ENCODE results near the gene SLC38A8.

SLC38A8 gene

DNA sequence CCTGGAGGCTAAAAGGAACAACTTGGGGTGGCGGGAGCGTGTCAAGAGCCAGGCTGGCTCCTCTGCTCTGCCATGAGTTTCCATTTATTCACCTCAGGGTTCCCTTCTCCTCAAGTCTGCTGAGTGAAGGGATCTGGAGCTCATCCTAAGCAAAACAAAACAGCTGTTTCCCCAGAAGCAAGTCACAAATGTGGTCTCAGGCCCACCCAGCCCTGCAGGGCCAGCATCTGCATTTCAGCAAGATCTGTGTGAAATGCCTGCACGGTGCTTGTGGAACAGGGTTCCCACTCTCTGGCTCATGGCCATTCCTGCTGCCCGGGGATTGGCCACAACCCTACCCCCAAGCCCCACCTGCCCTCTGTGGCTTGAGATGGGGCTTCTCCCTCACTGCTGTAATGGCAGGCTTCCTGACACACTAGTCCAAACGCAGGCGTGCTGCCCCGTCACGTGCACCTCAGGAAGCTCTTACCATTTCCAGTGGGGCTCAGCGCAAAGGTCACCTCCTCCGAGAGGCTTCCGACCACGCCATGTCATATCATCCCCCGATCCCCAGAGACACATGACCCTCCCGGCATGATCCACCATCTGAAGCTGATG lies 2.3 kb downstream of the SLC38A8 start:
- Histone ChIP-seq H3K36me3 (ENCODE audit: control insufficient read depth in 1 of 2, insufficient read depth in 2 of 2, low read length in 2 of 2) (no peaks in the 10 kb centered on the region), H3K4me3 (ENCODE audit: low read depth in 1 of 2, low read length in 2 of 2) (no peak overlapping the region), H3K4me1 (ENCODE audit: control insufficient read depth in 1 of 2, insufficient read depth in 2 of 2, low read length in 2 of 2) (no peaks in the 10 kb centered on the region), H3K9me3 (ENCODE audit: control insufficient read depth in 1 of 2, low read length in 2 of 2) (peaks cover 0 to 5% of the 10 kb centered on the region in 2 donors), H3K27ac (ENCODE audit: low read length) (no peak overlapping the region), H3K27me3 (ENCODE audit: low read depth, low read length) (peaks cover 9% of the 10 kb centered on the region)

DNA sequence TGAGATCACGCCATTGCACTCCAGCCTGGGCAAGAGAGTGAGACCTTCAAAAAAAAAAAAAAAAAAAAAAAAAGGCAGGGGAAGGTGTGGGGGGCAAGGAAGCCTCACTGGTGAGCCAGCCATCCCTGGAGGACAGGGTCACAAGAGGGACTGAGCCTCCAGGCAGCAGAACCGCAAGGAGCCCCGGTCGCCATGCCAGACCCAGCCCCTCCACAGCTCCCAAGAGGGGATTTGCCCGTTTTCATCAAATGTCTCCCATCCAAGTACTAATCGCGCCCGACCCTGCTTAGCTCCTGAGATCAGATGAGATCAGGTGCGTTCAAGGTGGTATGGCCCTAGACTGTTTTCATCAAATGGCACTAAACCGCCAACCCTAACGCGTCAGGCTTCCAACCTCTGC lies 2.9 kb downstream of the SLC38A8 start:
- Histone ChIP-seq H3K36me3 (ENCODE audit: control insufficient read depth in 1 of 2, insufficient read depth in 2 of 2, low read length in 2 of 2) (no peaks in the 10 kb centered on the region), H3K27me3 (ENCODE audit: low read depth, low read length) (peaks cover 9% of the 10 kb centered on the region), H3K4me3 (ENCODE audit: low read depth in 1 of 2, low read length in 2 of 2) (no peak overlapping the region), H3K9me3 (ENCODE audit: control insufficient read depth in 1 of 2, low read length in 2 of 2) (peaks cover 0 to 8% of the 10 kb centered on the region in 2 donors), H3K27ac (ENCODE audit: low read length) (no peak overlapping the region), H3K4me1 (ENCODE audit: control insufficient read depth in 1 of 2, insufficient read depth in 2 of 2, low read length in 2 of 2) (no peaks in the 10 kb centered on the region)

DNA sequence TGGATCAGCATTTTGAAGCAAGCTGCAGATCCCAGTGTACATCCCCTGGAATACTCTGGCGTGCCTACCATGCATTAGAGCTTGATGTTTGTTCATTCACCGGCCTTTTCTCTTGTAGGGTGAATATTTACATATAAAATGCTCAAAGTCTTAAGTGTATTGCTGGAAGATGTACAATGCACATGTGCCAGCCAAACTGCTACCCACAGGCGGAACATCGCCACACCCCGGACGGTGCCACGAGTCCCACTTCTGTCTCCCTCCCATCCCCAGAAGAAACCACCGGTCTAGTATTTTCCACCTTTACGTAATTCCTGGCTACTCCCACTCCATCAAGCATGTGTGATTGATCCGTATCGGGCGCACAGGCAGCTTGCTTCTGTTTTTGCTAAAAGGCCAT lies 4.1 kb downstream of the SLC38A8 start:
- Histone ChIP-seq H3K27ac (ENCODE audit: low read length) (no peak overlapping the region), H3K4me1 (ENCODE audit: control insufficient read depth in 1 of 2, insufficient read depth in 2 of 2, low read length in 2 of 2) (no peaks in the 10 kb centered on the region), H3K4me3 (ENCODE audit: low read depth in 1 of 2, low read length in 2 of 2) (no peak overlapping the region), H3K27me3 (ENCODE audit: low read depth, low read length) (peaks cover 5% of the 10 kb centered on the region), H3K36me3 (ENCODE audit: control insufficient read depth in 1 of 2, insufficient read depth in 2 of 2, low read length in 2 of 2) (no peaks in the 10 kb centered on the region), H3K9me3 (ENCODE audit: control insufficient read depth in 1 of 2, low read length in 2 of 2) (peaks cover 0 to 8% of the 10 kb centered on the region in 2 donors)

DNA sequence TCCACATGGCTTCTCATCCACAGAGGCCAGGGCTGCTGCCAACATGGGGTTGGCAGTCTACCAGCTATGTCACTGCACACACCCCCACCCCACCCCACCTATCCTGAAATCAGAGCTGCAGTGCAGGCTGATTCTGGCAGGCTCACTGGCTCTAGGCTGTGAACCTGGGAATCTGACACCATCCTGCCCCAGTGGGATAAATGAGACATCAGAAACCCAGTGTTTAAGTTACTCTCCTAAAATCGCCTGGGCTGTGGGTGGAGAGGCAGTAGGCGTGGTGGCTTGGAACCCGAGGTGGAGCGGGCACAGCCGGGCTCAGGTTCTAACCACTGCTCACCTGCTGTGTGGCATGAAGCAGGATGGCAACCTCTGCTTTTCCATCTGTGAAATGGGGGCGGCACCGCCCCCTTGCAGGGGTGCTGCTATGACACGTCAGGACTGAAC lies 5.6 kb downstream of the SLC38A8 start:
- no peak overlapping the region for H3K4me3 ChIP-seq (ENCODE audit: low read depth in 1 of 2, low read length in 2 of 2)
- no peaks in the 10 kb centered on the region for H3K36me3 ChIP-seq (ENCODE audit: control insufficient read depth in 1 of 2, insufficient read depth in 2 of 2, low read length in 2 of 2)
- H3K9me3 ChIP-seq (ENCODE audit: control insufficient read depth in 1 of 2, low read length in 2 of 2), result peaks cover 0 to 8% of the 10 kb centered on the region in 2 donors
- no peak overlapping the region for H3K27ac ChIP-seq (ENCODE audit: low read length)
- no peaks in the 10 kb centered on the region for H3K4me1 ChIP-seq (ENCODE audit: control insufficient read depth in 1 of 2, insufficient read depth in 2 of 2, low read length in 2 of 2)
- H3K27me3 ChIP-seq (ENCODE audit: low read depth, low read length), result peaks cover 5% of the 10 kb centered on the region

DNA sequence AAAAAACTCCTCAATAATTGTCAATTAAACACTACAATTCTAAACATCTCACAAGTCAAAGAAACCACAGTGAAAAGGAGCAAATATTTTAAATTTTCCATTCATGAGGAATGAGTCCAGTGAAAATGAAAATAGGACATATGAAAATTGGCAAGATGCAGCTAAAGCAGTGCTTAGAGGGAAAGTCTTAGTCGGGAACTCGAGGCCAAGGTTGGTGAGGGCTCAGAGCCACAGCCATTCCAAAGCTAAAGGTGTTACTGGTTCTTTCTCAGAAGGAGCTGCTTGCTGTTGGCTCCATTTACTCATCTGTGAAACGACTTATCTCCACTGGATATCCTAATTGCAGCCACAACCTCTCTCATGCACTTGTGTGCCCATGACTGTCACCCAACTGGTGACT lies 6.5 kb downstream of the SLC38A8 start:
- Histone ChIP-seq H3K4me3 (ENCODE audit: low read depth in 1 of 2, low read length in 2 of 2) (no peak overlapping the region), H3K36me3 (ENCODE audit: control insufficient read depth in 1 of 2, insufficient read depth in 2 of 2, low read length in 2 of 2) (no peaks in the 10 kb centered on the region), H3K4me1 (ENCODE audit: control insufficient read depth in 1 of 2, insufficient read depth in 2 of 2, low read length in 2 of 2) (no peaks in the 10 kb centered on the region), H3K27me3 (ENCODE audit: low read depth, low read length) (peaks cover 5% of the 10 kb centered on the region), H3K9me3 (ENCODE audit: control insufficient read depth in 1 of 2, low read length in 2 of 2) (peaks cover 0 to 8% of the 10 kb centered on the region in 2 donors), H3K27ac (ENCODE audit: low read length) (no peak overlapping the region)

DNA sequence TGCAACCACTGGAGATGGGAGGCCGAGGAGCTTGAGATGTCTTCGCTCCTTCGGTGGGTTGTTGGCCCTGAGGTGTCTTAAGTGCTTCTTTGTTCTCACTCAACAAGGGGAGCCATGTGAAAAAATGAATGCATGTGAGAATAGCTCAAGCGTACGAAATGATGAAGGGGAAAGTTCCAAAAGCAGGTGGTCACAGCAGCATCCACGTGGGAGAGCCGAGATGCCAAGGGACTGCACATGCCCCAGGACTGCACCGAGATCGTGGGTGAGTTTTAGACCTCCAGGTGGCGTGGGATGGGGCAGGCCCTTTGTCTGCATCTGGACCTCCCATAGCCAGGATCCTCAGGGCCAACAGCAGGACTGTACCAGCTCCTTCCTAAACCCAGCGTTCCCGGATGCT lies 8.1 kb downstream of the SLC38A8 start:
- no peak overlapping the region for H3K27ac ChIP-seq (ENCODE audit: low read length)
- H3K9me3 ChIP-seq (ENCODE audit: control insufficient read depth in 1 of 2, low read length in 2 of 2), result peaks cover 0 to 8% of the 10 kb centered on the region in 2 donors
- no peak overlapping the region for H3K4me3 ChIP-seq (ENCODE audit: low read depth in 1 of 2, low read length in 2 of 2)
- no peaks in the 10 kb centered on the region for H3K36me3 ChIP-seq (ENCODE audit: control insufficient read depth in 1 of 2, insufficient read depth in 2 of 2, low read length in 2 of 2)
- no peaks in the 10 kb centered on the region for H3K4me1 ChIP-seq (ENCODE audit: control insufficient read depth in 1 of 2, insufficient read depth in 2 of 2, low read length in 2 of 2)
- H3K27me3 ChIP-seq (ENCODE audit: low read depth, low read length), result no peaks in the 10 kb centered on the region

DNA sequence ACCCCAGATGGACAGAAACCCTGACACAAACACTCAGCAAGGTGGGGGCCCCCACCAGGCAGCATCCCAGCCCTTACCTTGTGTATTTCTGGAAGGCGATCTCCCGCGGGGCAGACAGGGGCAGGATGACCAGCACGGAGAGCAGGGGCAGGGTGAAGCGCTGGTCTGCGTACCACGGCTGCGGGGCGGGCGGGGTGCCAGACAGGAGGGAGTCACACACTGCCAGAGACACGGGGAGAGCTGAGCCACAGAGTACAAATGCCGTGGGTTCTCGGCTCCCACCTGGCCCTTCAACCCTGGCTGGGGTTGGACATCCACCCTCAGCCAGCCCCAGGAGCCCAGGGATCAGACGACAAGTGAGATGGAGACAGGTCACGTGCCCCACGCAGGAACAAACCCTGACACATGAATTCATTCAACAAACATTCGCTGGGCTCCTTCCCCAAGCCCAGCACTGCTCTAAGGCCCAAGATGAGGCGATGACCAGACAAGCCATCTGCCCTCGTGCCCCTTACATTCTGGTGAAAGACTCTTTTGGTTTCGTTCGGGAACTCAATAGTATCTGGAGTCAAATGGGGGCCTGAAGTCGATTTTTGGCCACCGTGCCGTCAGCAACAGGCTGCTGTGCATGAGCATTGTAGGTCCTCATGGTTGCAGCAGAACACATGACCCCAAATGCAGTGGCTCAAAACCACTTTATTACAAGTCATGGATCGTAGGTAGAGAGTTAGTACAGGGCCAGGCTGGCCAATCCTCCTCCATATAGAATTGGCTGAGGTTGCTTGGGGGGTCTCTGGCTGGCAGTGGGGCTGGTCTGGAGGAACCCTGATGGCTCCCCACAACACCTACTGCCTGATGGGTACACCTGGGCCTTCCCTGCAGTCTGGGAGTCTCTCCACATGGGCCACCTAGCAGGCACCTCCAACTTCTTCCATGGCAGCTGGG lies 9.1 kb downstream of the SLC38A8 start:
- Histone ChIP-seq H3K27me3 (ENCODE audit: low read depth, low read length) (no peaks in the 10 kb centered on the region), H3K4me1 (ENCODE audit: control insufficient read depth in 1 of 2, insufficient read depth in 2 of 2, low read length in 2 of 2) (no peaks in the 10 kb centered on the region), H3K36me3 (ENCODE audit: control insufficient read depth in 1 of 2, insufficient read depth in 2 of 2, low read length in 2 of 2) (no peaks in the 10 kb centered on the region), H3K27ac (ENCODE audit: low read length) (no peak overlapping the region), H3K9me3 (ENCODE audit: control insufficient read depth in 1 of 2, low read length in 2 of 2) (peaks cover 0 to 8% of the 10 kb centered on the region in 2 donors), H3K4me3 (ENCODE audit: low read depth in 1 of 2, low read length in 2 of 2) (no peak overlapping the region)

DNA sequence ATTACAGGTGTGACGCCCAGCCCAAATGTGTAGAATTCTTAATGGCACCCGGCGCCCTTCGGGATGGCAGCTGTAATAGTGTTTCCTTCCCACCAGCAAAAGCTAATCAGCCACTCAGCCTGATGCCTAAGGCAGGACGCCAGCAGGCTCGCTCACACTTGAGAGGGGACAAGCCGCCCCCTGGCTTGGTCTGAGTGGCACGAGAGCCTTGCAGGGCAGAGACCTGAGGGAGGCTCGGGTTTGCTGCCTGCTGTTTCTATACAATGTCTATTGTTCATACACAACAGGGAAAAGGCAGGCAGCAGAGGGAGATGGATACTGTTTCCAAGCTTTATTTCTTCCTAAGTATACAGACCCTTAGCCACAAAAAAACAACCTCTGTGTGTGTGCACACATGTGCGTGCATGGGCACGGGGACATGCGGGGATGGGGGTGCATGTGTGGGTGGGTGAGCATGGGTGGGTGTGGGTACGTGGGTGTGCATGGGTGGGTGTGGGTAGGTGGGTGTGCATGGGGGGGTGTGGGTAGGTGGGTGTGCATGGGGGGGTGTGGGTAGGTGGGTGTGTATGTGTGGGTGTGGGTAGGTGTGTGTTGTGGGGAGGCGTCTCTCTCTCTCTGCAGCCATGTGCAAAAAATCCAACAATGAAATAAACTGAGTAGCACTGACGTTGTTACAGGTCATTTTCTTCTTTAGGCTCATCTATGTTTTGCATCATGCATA lies 10.0 kb downstream of the SLC38A8 start:
- Histone ChIP-seq H3K36me3 (ENCODE audit: control insufficient read depth in 1 of 2, insufficient read depth in 2 of 2, low read length in 2 of 2) (no peaks in the 10 kb centered on the region), H3K4me1 (ENCODE audit: control insufficient read depth in 1 of 2, insufficient read depth in 2 of 2, low read length in 2 of 2) (no peaks in the 10 kb centered on the region), H3K27ac (ENCODE audit: low read length) (no peak overlapping the region), H3K9me3 (ENCODE audit: control insufficient read depth in 1 of 2, low read length in 2 of 2) (peaks cover 0 to 8% of the 10 kb centered on the region in 2 donors), H3K4me3 (ENCODE audit: low read depth in 1 of 2, low read length in 2 of 2) (no peak overlapping the region), H3K27me3 (ENCODE audit: low read depth, low read length) (no peaks in the 10 kb centered on the region)

DNA sequence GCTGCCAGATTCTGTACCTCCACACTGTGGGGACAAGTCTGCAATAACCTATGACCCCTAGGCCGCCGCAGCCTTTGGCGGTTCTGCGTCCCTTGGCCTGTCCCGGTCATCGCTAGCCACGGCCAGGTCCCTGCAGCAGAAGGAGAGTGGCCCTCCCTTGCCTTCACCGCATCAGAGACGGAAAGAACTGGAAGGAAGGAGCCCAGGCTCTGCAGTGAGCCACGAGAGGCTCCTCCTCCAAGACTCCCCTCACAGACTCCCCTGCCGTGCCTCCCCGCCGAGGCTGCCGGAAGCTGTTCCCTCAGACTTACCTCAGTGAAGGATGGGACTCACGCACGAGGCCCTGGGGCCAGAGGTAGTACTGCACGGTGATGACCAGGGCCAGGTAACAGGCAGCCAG lies 11.0 kb downstream of the SLC38A8 start:
- Histone ChIP-seq H3K9me3 (ENCODE audit: control insufficient read depth in 1 of 2, low read length in 2 of 2) (peaks cover 0 to 8% of the 10 kb centered on the region in 2 donors), H3K27ac (ENCODE audit: low read length) (no peak overlapping the region), H3K4me3 (ENCODE audit: low read depth in 1 of 2, low read length in 2 of 2) (no peak overlapping the region), H3K36me3 (ENCODE audit: control insufficient read depth in 1 of 2, insufficient read depth in 2 of 2, low read length in 2 of 2) (no peaks in the 10 kb centered on the region), H3K27me3 (ENCODE audit: low read depth, low read length) (peaks cover 2% of the 10 kb centered on the region), H3K4me1 (ENCODE audit: control insufficient read depth in 1 of 2, insufficient read depth in 2 of 2, low read length in 2 of 2) (no peaks in the 10 kb centered on the region)

DNA sequence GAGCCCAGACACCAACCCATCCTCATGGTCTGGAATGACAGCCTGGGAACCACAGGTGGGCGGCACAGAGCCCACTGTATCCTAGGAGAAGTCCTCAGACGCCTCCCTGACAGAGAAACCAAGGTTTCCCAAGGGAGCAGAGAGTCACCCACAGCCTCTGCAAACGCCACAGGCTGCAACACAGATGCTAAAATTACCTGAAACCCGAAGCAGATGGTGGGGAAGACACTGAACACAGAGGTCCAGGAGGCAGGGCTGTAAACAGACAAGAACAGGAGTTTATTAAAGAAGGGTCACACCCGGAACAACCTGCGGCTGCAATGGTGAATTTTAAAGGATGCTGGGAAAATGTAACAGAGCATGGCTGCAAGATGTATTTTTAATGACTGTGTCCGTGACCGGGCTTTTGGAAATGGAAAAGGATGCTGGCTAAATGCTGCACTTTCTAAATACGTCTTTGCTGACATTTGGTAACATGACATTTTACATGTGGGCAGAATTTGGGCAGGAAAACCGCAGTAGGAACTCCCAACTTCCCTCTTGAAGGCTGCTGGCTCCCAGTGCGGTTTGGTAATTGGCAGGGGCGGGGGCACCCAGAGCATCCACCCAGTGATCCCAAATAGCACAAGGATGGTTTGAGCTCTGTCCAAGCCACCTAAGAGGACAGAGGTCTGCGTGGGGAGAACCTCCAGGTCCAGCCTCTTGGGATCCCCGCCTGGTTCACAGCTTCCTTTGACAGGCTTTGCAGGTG lies 13.1 kb downstream of the SLC38A8 start:
- Histone ChIP-seq H3K4me3 (ENCODE audit: low read depth in 1 of 2, low read length in 2 of 2) (no peak overlapping the region), H3K36me3 (ENCODE audit: control insufficient read depth in 1 of 2, insufficient read depth in 2 of 2, low read length in 2 of 2) (no peaks in the 10 kb centered on the region), H3K9me3 (ENCODE audit: control insufficient read depth in 1 of 2, low read length in 2 of 2) (no peaks in the 10 kb centered on the region), H3K27ac (ENCODE audit: low read length) (no peak overlapping the region), H3K27me3 (ENCODE audit: low read depth, low read length) (peaks cover 3% of the 10 kb centered on the region), H3K4me1 (ENCODE audit: control insufficient read depth in 1 of 2, insufficient read depth in 2 of 2, low read length in 2 of 2) (no peaks in the 10 kb centered on the region)

DNA sequence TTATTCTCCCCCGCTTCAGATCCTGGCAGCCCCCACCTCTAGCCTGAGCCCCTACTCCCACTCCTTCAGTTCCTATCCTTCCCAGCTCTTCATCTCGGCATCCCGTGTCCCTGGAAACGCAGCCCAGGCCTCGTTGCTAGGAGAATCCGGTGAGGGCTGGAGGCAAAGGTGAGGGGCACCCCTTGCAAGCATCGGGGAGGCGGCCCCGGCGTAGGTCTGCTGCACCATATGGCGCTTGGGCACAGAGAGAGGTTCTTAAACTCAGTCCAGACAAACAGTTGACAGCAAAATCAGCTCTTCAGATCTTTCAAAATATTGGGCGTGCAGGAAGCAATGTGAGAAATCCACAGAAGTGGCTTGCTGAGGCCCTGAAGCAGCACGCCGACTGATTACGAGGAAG lies 15.0 kb downstream of the SLC38A8 start:
- H3K4me3 ChIP-seq (ENCODE audit: low read depth in 1 of 2, low read length in 2 of 2), result no peak overlapping the region
- H3K36me3 ChIP-seq (ENCODE audit: control insufficient read depth in 1 of 2, insufficient read depth in 2 of 2, low read length in 2 of 2), result no peaks in the 10 kb centered on the region
- peaks cover 0 to 3% of the 10 kb centered on the region in 2 donors for H3K4me1 ChIP-seq (ENCODE audit: control insufficient read depth in 1 of 2, insufficient read depth in 2 of 2, low read length in 2 of 2)
- H3K27me3 ChIP-seq (ENCODE audit: low read depth, low read length), result peaks cover 3% of the 10 kb centered on the region
- H3K27ac ChIP-seq (ENCODE audit: low read length), result no peak overlapping the region
- no peaks in the 10 kb centered on the region for H3K9me3 ChIP-seq (ENCODE audit: control insufficient read depth in 1 of 2, low read length in 2 of 2)
